H7 (cell line): ENCODE measurements around the gene SPTBN1. TPM values are rescaled to one million over a fixed set of nuclear protein-coding genes. Genes with fewer than 3 reads are reported as not detected.

Source experiments
- DNase-seq: peaks from one replicate; pipeline ENCODE4 v3.0.0; 2012
- H3K27me3 ChIP-seq: 2 replicates; pipeline ENCODE4 v1.6.0; 2011; ENCODE audit warnings: mild to moderate bottlenecking, low read length; ENCODE audit not compliant: control insufficient read depth, insufficient read depth
- H3K36me3 ChIP-seq: replicated peaks from 2 replicates; pipeline ENCODE4 v1.5.1; 2011; ENCODE audit warnings: low read length; ENCODE audit not compliant: control insufficient read depth, insufficient read depth
- H3K4me3 ChIP-seq: 2 replicates; pipeline ENCODE4 v1.5.1; 2011; ENCODE audit warnings: low read depth, mild to moderate bottlenecking, control low read depth, low read length, moderate library complexity; ENCODE audit not compliant: insufficient read depth
- total RNA-seq: library from RNA; depleted of rRNA; stranded (reverse); fragments of >200 nt; shearing (Covaris generic); gene quantifications from 2 replicates; pipeline ENCODE4 v1.2.3, GENCODE V29; 2014

SPTBN1 gene
- total RNA-seq, 1 experiment from 2014 or later: 100 TPM

DNA sequence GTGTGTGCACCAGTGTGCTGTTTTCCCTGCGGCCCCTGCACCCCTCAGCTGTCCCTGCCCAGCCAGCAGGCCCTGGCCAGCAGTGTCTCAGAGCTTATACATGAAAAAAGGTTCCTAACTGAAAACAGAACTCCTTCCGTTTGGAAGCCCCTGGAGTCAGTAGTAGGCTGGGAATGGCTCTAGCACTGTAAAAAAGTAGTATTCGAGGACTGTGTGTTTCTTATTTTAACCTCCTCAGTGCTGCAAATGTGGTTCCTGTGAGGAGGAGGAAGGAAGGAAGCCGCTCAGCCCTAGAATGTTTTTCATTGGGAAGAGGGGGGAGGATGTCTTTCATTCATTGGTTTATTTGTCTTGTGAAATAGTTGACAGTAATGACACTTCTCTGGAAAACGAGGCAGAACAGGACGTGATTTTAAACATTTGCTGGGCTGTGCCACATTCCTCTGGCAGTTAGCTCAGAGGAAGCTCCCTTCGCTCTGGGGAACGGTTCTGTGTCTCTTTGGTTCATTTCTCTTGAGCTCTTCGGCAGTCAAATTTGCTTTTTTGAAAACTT lies 103.5 kb downstream of the SPTBN1 start:
- H3K4me3 ChIP-seq: peak overlapping the region; percentile 91
- H3K27me3 ChIP-seq: no peaks in the 10 kb centered on the region
- no peaks in the 10 kb centered on the region; the same call in 1 of the 2 replicates for H3K36me3 ChIP-seq
- DNase-seq: peak; percentile 46

- Histone ChIP-seq H3K36me3 (no peaks in the 10 kb centered on the region; the same call in 1 of the 2 replicates), H3K4me3 (peak overlapping the region; percentile 91), H3K27me3 (no peaks in the 10 kb centered on the region)
- peak; percentile 46 for DNase-seq
Measured at GRCh38 chr2:54560146-54560881, 104.2 kb downstream of the SPTBN1 start.

DNA sequence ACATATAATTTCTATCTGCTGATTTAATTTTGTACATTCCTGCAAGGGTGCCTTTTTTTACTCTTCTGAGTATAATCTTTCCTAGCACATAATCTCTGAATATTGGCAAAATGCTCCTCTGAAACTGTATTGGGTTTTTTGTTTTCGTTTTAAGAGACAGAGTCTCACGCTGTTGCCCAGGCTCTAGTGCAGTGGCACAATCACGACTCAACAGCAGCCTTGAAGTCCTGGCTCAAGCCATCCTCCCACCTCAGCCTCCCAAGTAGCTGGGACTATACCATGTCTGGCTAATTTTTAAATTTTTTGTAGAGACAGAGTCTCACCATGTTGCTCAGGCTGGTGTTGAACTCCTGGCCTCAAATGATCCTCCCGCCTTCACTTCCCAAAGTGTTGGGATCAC lies 104.9 kb downstream of the SPTBN1 start:
- DNase-seq: no peak
- no peaks in the 10 kb centered on the region for H3K27me3 ChIP-seq
- H3K36me3 ChIP-seq: no peaks in the 10 kb centered on the region; the same call in 1 of the 2 replicates
- H3K4me3 ChIP-seq: no peak overlapping the region

GRCh38 chr2:54564439-54564838 lies 108.3 kb downstream of the SPTBN1 start:
- Histone ChIP-seq H3K4me3 (no peak overlapping the region), H3K36me3 (no peaks in the 10 kb centered on the region; the same call in 1 of the 2 replicates), H3K27me3 (no peaks in the 10 kb centered on the region)
- DNase-seq: no peak

GRCh38 chr2:54565551-54565950 lies 109.4 kb downstream of the SPTBN1 start:
- Histone ChIP-seq H3K36me3 (no peaks in the 10 kb centered on the region; the same call in 1 of the 2 replicates), H3K4me3 (no peak overlapping the region), H3K27me3 (no peaks in the 10 kb centered on the region)
- DNase-seq: no peak

- no peak for DNase-seq
- Histone ChIP-seq H3K4me3 (no peak overlapping the region), H3K27me3 (no peaks in the 10 kb centered on the region), H3K36me3 (no peaks in the 10 kb centered on the region; the same call in 1 of the 2 replicates)
Measured at GRCh38 chr2:54566896-54567295, 110.8 kb downstream of the SPTBN1 start.

GRCh38 chr2:54568876-54569321 lies 112.8 kb downstream of the SPTBN1 start:
- Histone ChIP-seq H3K4me3 (no peak overlapping the region), H3K27me3 (no peaks in the 10 kb centered on the region), H3K36me3 (no peaks in the 10 kb centered on the region)
- DNase-seq: no peak

DNA sequence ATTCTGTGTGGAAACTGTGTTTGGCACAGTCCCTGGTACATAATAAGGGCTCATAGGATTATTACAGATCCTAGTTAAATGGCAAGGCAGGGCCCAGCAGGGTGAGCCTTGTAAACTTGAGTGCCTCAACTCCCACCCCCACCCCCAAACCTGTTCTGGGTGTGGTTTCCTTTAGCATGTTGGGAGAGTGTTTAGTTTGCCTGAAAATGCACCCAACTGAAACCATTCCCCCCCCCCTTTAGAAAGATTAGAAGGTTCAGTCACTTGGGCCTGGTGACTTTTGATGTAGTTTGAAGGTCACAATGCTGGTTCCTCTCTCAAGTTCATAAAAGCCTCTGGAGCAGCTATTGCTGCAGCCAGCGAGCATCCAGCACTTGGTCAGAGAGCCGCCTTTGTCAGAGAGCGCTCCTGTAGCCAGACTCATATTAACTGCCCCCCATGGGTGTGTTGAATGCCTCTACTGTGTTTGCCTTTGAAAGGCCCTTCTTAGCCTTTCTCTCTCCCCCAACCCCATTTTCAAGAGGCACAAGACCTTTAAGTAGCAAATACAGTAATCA lies 113.7 kb downstream of the SPTBN1 start:
- no peak for DNase-seq
- H3K27me3 ChIP-seq: no peaks in the 10 kb centered on the region
- H3K36me3 ChIP-seq: no peaks in the 10 kb centered on the region; the same call in 1 of the 2 replicates
- H3K4me3 ChIP-seq: no peak overlapping the region

- no peaks in the 10 kb centered on the region for H3K27me3 ChIP-seq
- H3K4me3 ChIP-seq: no peak overlapping the region
Measured at GRCh38 chr2:54570321-54570855, 114.3 kb downstream of the SPTBN1 start.

DNA sequence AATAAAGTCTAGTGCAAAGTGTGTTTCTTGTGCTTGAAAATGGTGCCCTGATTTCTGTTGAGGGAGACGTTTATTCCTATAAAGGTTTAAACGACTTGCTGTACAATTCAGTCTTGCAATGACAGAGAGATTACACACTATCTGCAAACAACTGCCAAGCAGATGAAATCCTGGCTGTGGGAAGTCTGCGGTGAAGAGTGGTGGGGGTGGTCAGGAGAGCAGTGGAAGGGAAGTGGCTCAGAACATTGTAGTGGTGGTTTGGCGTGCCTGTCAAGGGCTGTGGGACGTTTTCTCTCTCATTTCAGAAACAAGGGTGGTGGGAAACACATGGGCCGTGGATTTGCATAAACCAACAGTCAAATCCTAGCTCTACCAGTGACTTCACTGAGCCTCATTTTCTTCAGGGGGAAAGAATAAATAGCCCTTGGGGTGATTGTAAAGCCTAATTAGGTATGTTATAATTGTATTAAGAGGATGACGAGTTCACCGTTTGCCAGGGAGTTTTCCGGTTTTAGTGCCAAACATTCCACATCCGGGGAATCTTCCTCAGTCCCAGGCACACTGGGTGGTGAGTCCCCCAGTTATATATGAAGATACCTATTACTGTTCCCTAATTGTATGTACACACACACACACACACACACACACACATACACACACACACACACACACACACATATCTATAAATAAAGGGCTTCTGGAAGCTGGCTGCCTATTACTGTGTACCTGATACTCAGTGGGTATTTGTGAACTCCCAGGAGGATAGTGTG lies 115.0 kb downstream of the SPTBN1 start:
- no peaks in the 10 kb centered on the region for H3K27me3 ChIP-seq
- no peaks in the 10 kb centered on the region; the same call in 1 of the 2 replicates for H3K36me3 ChIP-seq
- no peak for DNase-seq
- no peak overlapping the region for H3K4me3 ChIP-seq

More at GRCh38 chr2:54570321-54570855, 114.3 kb downstream of the SPTBN1 start:
- H3K36me3 ChIP-seq: no peaks in the 10 kb centered on the region; the same call in 1 of the 2 replicates
- DNase-seq: no peak

GRCh38 chr2:54572262-54572635 lies 116.1 kb downstream of the SPTBN1 start:
- H3K36me3 ChIP-seq: no peaks in the 10 kb centered on the region; the same call in 1 of the 2 replicates
- H3K4me3 ChIP-seq: no peak overlapping the region
- H3K27me3 ChIP-seq: no peaks in the 10 kb centered on the region
- no peak for DNase-seq

DNA sequence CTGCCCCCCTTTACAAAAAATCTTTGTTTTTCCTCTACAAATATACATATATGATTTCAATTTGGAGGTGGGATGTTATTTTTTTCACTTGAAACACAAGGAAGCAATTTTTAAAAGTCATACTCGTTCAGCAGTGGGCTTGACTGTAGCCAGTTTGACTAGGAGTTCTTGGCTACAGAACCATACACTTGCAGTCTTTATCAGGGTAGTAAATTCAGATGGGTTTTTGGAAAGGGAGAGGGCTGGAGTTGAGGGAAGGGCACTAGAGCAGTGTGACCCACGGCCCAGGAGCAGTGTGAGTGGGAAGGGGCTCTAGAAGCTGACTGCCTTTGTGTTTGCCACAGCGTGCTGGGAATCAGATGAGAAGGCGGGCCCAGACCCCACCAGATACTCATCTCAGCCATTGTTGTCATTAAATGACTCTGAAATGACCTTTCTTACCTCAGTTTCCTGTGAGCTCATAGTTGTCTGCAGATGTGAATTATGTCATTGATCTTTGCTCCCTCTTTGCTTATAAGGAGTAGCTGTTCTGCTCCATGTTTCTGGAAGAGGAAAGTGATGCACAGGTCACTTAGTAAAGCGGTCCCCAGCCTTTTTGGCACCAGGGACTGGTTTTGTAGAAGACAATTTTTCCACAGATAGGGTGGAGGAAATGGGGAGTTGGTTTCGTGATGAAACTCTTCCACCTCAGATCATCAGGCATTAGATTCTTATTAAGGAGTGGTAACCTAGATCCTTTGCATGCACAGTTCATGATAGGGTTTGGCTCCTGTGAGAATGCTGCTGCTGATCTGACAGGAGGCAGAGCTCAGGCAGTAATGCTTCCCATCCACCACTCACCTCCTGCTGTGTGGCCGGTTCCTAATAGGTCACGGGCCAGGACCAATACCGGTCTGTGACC lies 116.8 kb downstream of the SPTBN1 start:
- DNase-seq: no peak
- Histone ChIP-seq H3K27me3 (no peaks in the 10 kb centered on the region), H3K36me3 (no peaks in the 10 kb centered on the region; the same call in 1 of the 2 replicates), H3K4me3 (no peak overlapping the region)

DNA sequence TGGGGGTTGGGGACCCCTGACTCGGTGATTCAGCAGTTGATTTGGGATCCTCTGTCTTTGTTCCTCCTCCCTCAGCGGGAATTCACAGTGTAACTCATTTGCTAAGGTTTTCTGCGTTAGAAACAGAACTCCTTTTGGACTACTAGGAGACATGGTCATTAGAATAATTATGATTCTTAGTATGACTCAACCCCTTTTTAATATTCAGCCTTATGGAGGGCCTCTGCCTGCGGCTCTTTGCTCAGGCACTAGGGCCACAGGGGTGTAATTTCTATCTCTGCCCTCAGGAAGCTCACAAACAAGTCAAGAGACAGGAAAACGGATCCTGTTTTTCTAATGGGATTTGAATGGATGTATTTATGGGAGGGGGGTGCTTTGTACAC lies 117.4 kb downstream of the SPTBN1 start:
- DNase-seq: no peak
- Histone ChIP-seq H3K36me3 (no peaks in the 10 kb centered on the region; the same call in 1 of the 2 replicates), H3K4me3 (no peak overlapping the region), H3K27me3 (no peaks in the 10 kb centered on the region)
